Measurements from ENCODE around the gene BCAS4.

BCAS4 gene

DNA sequence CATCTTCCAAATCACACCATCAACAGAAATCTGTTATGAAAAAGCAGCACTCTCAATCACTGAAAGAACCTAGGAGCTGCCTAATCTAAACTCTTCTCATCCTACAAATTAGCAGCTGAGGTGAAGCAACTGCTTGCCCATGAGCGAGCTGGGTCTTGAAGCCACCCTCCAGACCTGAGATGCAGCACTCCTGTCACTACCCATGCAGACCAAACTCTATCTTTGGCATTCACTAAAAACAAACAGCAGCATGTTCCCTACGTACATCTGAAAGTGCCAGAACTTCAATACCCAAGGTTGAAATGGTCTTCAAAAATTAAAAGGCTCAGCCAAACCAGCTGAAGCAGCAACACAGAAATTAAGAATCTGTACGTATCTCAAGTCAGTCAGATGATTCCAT, 122.1 kb downstream of the BCAS4 start:
- no peak for DNase-seq

DNA sequence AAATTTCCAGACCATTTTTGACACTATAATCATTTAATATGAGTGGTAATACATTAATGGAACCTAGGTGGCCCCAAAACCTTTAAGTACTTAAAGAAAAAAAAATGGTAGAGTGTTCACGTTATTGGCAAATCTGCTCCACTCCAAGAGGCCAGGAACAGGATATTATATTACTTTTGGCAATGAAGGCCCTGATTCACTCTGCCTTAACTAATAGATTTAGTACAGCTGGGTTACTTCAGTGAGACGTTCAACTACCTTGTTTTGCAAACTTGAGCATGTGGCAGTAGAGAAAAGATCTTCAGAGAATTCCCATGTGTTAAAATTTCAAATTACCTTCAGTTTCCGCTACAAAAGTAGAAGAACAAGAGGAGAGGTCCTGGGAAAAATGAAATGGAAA, 123.5 kb downstream of the BCAS4 start:
- DNase-seq, result no peak

DNA sequence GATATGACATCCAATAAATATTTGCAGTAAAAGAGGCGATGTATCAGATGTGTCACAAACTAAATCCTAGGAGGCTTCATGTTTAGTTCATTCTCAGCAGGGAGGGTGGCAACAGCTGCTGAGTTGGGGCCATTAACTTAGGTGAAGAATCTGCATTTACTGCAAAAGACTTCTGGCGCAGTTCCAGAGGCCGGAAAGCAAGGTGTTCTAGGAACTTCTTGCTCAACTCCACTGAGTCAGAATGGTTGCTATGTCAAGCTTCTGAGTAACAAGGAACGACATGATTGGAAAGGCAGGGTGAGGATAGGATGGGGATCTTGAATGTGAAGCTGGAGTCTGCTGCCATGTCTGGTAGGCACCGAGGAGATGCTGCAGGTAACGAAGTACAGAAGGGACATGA, 124.7 kb downstream of the BCAS4 start:
- no peak for DNase-seq

- no peak for DNase-seq
Observed at GRCh38 chr20:50920997-50921396, 126.1 kb downstream of the BCAS4 start.

DNA sequence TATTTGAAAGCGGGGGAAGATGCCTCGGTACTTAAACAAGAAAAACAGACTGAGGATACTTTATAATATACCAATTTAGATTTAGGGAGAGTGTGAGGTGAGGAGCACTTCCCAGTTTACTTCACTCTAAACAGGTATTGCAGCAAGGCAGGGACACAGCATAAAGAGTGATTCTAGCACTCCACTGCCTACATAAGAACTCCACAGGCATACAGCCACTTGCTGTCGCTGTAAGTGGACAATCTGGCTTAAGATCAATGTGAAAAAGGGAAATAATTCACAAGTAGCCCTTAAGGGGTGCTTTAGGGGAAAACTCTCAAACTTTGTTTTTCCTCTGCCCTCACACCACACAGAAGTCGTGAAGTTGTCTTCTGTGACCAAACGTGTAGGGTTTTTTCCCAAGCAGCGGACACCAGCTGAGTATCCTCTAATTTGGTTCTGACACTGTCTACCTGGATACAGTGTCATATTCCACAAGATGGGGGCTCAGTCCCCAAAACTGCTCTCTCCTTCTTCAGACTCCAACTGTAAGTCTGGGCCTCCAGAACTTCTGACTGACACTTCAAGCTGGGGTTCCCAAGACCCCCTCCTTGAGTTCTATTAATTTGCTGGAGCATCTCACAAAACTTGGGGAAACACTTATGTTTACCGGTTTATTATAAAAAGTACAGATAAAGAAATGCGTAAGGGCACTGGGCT, 127.1 kb downstream of the BCAS4 start:
- no peak for DNase-seq

GRCh38 chr20:50924261-50924920, 129.5 kb downstream of the BCAS4 start:
- DNase-seq, result no peak

GRCh38 chr20:50926530-50926929, 131.7 kb downstream of the BCAS4 start:
- DNase-seq, result no peak
